Ishikawa (cell line): Measurements from ENCODE around the gene LOC101059915.

Source experiments
- CREB1 ChIP-seq: IDR thresholded peaks from 2 replicates; pipeline ENCODE4 v1.6.1; 2012; ENCODE audit warnings: low read depth
- EGR1 ChIP-seq: IDR thresholded peaks from 2 replicates; pipeline ENCODE4 v1.6.1; 2012
- RAD21 ChIP-seq: IDR thresholded peaks from 2 replicates; pipeline ENCODE4 v1.6.1; 2012; ENCODE audit warnings: low read depth

- no peak for TF ChIP-seq CREB1
- no peak for TF ChIP-seq RAD21
- TF ChIP-seq EGR1: no peak
These were observed 3.9 kb downstream of the LOC101059915 start for GRCh38 chrX:71671043-71671780.
